Measurements from ENCODE around the gene HIPK1.

Gene HIPK1

DNA sequence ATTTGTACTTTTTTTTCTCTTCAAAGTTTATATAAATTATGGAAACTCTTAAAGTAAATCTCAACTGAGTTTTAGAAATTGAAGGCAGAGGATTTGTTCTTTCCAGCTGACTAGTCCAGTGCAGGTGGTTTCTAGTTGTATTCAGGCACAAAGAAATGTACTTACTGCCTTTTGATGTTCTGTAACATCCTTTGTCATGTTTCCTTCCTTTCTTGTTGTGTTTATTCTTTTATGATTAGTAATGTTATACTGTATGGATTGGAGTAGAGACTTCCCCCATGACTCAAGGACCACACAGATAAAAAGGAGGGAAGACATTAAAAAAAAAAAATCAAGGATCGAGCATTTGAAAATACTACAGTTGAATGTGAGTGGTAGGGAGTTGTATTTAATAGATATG lies 8.0 kb downstream of the HIPK1 start:
- no peak for TF ChIP-seq ZFX (IDR thresholded peaks at IDR 0.05; ENCODE audit: borderline replicate concordance)
- TF ChIP-seq, protein P1, sequence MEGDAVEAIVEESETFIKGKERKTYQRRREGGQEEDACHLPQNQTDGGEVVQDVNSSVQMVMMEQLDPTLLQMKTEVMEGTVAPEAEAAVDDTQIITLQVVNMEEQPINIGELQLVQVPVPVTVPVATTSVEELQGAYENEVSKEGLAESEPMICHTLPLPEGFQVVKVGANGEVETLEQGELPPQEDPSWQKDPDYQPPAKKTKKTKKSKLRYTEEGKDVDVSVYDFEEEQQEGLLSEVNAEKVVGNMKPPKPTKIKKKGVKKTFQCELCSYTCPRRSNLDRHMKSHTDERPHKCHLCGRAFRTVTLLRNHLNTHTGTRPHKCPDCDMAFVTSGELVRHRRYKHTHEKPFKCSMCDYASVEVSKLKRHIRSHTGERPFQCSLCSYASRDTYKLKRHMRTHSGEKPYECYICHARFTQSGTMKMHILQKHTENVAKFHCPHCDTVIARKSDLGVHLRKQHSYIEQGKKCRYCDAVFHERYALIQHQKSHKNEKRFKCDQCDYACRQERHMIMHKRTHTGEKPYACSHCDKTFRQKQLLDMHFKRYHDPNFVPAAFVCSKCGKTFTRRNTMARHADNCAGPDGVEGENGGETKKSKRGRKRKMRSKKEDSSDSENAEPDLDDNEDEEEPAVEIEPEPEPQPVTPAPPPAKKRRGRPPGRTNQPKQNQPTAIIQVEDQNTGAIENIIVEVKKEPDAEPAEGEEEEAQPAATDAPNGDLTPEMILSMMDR (IDR thresholded peaks at IDR 0.05) = no peak
- H3K27ac ChIP-seq = no peak overlapping the region

DNA sequence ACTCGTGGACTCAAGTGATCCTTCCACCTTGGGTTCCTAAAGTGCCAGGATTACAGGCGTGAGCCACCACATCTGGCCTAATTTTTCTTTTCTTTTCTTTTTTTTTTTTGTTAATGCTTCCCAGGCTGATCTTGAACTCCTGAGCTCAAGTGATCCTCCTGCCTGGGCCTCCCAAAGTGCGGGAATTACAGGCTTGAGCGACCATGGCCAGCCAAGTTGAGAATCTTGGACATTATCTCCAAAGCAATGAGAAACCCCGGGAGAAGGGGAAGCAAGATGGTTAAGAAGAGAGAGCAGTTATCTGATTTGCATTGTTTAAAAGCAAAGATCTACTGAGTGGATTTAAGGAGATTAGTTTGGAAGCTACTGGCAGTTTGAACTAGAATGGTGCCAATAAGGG lies 9.1 kb downstream of the HIPK1 start:
- no peak overlapping the region for H3K27ac ChIP-seq
- no peak for TF ChIP-seq ZFX (IDR thresholded peaks at IDR 0.05; ENCODE audit: borderline replicate concordance)
- TF ChIP-seq, protein P1 (IDR thresholded peaks at IDR 0.05) = no peak

DNA sequence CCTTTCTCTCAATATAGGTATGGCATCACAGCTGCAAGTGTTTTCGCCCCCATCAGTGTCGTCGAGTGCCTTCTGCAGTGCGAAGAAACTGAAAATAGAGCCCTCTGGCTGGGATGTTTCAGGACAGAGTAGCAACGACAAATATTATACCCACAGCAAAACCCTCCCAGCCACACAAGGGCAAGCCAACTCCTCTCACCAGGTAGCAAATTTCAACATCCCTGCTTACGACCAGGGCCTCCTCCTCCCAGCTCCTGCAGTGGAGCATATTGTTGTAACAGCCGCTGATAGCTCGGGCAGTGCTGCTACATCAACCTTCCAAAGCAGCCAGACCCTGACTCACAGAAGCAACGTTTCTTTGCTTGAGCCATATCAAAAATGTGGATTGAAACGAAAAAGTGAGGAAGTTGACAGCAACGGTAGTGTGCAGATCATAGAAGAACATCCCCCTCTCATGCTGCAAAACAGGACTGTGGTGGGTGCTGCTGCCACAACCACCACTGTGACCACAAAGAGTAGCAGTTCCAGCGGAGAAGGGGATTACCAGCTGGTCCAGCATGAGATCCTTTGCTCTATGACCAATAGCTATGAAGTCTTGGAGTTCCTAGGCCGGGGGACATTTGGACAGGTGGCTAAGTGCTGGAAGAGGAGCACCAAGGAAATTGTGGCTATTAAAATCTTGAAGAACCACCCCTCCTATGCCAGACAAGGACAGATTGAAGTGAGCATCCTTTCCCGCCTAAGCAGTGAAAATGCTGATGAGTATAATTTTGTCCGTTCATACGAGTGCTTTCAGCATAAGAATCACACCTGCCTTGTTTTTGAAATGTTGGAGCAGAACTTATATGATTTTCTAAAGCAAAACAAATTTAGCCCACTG lies 11.5 kb downstream of the HIPK1 start:
- no peak overlapping the region for H3K27ac ChIP-seq
- TF ChIP-seq, protein P1 (IDR thresholded peaks at IDR 0.05) = no peak

DNA sequence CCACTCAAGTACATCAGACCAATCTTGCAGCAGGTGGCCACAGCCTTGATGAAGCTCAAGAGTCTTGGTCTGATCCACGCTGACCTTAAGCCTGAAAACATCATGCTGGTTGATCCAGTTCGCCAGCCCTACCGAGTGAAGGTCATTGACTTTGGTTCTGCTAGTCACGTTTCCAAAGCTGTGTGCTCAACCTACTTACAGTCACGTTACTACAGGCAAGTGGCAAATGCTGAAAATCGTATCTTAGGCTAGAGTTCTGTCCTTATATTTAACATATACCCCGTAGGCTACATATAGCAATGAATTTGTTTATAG lies 12.1 kb downstream of the HIPK1 start:
- H3K27ac ChIP-seq = no peak overlapping the region
- TF ChIP-seq, protein P1 (IDR thresholded peaks at IDR 0.05) = no peak
- TF ChIP-seq ZFX (IDR thresholded peaks at IDR 0.05; ENCODE audit: borderline replicate concordance) = no peak

DNA sequence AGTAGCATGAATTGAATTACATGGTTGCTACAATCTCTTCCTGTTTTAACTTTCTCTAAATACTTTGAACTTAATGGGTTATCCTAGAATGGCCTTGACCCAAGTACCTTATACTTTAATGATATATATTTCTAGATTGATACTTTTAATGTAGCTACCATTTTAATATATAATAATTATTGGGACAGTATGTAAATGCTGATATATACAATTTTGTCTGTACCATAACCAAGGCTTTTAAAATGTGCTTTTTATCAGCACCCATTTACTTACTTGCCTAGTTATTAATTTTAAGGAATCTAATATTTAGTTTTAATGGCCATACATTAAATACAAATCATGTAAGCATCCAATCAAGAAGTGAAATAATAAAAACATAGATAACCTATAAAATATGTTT lies 13.4 kb downstream of the HIPK1 start:
- no peak overlapping the region for H3K27ac ChIP-seq
- TF ChIP-seq ZFX (IDR thresholded peaks at IDR 0.05; ENCODE audit: borderline replicate concordance) = no peak
- TF ChIP-seq, protein P1 (IDR thresholded peaks at IDR 0.05) = no peak

DNA sequence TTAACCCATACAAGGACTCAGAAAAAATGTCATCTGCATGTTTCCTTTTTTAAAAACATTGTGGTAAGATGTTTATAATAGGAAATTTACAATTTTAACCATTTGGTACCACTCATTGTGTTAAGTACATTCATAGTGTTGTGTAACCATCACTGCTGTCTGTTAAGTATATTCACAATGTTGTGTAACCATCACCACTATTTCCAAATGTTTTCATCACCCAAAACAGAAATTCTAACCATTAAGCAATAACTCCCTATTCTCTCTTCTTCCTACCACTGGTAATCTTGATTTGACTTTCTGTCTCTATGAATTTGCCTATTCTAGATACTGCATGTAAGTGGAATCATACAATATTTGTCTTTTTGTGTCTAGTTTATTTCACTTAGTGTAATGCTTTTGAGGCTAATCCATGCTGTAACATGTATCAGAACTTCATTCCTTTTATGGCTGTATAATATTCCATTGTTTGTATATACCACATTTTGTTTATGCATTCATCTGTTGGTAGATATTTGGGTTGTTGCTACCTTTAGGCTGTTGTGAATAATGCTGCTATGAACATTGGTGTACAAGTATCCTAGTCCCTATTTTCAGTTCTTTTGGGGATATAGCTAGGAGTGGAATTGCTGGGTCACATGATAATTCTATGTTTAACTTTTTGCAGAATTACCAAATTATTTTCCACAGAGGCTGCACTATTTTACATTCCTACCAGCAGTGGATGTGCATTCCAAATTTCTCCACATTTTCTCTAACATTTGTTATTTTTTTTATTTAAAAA lies 14.1 kb downstream of the HIPK1 start:
- no peak for TF ChIP-seq ZFX (IDR thresholded peaks at IDR 0.05; ENCODE audit: borderline replicate concordance)
- TF ChIP-seq, protein P1 (IDR thresholded peaks at IDR 0.05) = no peak
- H3K27ac ChIP-seq = no peak overlapping the region

DNA sequence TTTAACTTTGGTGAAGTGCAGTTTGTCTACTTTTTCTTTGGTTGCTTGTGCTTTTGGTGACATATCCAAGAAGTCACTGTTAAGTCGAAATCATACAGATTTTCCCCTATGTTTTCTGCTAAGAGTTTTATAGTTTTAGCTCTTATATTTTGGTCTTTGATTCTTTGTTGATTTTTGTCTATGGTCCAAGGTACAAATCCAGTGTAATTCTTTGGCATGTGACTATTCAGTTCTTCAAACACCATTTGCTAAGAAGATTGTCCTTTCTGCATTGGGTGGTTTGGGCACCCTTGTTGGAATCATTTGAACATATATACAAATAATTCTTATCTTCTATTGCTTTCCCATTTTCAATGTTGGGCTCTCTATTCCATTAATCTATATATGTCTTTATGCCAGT lies 16.2 kb downstream of the HIPK1 start:
- no peak for TF ChIP-seq ZFX (IDR thresholded peaks at IDR 0.05; ENCODE audit: borderline replicate concordance)
- TF ChIP-seq, protein P1 (IDR thresholded peaks at IDR 0.05) = no peak
- H3K27ac ChIP-seq = no peak overlapping the region

Measured in 22Rv1 (cell line).